ENCODE measurements around the gene ZNF784. TPM values are rescaled to one million over a fixed set of nuclear protein-coding genes. Genes with fewer than 3 reads are reported as not detected.

Gene ZNF784
- total and polyA plus RNA-seq, 2 experiments from 2014 or later, result 13.3 to 15.1 TPM

DNA sequence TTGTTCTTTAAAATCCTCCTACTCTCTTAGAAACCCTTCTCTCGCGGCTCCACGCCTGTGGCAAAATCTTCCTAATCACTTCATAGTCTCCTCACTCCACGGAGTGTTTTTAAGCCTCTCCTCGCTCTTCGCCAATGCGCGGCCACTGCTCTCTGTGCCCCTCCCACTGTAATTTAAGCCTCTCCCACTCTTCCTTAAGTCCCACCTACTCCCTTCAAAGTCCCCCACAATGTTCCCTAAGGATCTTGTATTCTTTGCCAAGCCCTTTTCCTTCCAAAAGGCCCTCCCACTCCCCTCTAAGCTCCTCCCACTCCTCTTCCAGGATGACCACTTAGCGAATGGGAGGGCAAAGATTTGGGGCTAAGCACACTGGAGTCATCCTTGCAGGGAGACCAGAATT is 26.3 kb downstream of the ZNF784 start:
- Histone ChIP-seq H3K27me3 (no peaks in the 10 kb centered on the region), H3K4me1 (ENCODE audit: low read depth) (no peaks in the 10 kb centered on the region), H3K9me3 (ENCODE audit: low read depth) (no peaks in the 10 kb centered on the region), H3K27ac (no peak overlapping the region), H3K4me3 (no peak overlapping the region), H3K36me3 (peaks cover 9% of the 10 kb centered on the region)
- no peak for DNase-seq (ENCODE audit: low read depth in 1 of 2, low spot score in 1 of 2)
- TF ChIP-seq, protein P1, sequence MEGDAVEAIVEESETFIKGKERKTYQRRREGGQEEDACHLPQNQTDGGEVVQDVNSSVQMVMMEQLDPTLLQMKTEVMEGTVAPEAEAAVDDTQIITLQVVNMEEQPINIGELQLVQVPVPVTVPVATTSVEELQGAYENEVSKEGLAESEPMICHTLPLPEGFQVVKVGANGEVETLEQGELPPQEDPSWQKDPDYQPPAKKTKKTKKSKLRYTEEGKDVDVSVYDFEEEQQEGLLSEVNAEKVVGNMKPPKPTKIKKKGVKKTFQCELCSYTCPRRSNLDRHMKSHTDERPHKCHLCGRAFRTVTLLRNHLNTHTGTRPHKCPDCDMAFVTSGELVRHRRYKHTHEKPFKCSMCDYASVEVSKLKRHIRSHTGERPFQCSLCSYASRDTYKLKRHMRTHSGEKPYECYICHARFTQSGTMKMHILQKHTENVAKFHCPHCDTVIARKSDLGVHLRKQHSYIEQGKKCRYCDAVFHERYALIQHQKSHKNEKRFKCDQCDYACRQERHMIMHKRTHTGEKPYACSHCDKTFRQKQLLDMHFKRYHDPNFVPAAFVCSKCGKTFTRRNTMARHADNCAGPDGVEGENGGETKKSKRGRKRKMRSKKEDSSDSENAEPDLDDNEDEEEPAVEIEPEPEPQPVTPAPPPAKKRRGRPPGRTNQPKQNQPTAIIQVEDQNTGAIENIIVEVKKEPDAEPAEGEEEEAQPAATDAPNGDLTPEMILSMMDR (IDR thresholded peaks at IDR 0.05; ENCODE audit: low read depth, low read length), result no peak

DNA sequence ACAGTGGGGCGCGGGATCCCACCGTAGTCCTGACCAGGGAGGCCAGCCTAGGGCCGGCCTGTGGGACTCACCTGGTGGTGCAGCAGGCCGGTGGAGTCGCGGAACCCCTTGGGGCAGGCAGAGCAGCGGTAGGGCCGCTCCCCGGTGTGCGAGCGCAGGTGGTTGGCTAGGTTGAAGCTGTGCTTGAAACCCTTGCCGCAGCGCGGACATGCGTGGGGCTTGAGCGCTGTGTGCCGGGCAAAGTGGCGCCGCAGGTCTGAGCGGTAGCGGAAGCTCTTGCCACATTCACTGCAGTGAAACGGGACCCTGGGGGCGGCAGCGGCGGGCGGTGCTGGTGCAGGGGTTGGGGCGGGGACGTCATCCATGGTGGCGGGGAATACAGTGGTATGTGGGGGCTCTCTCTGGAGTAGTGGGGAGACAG is 26.9 kb downstream of the ZNF784 start:
- no peaks in the 10 kb centered on the region for H3K4me1 ChIP-seq (ENCODE audit: low read depth)
- no peaks in the 10 kb centered on the region for H3K9me3 ChIP-seq (ENCODE audit: low read depth)
- no peak overlapping the region for H3K4me3 ChIP-seq
- TF ChIP-seq, protein P1 (IDR thresholded peaks at IDR 0.05; ENCODE audit: low read depth, low read length), result no peak
- H3K27ac ChIP-seq, result no peak overlapping the region
- no peak for DNase-seq (ENCODE audit: low read depth in 1 of 2, low spot score in 1 of 2)
- H3K27me3 ChIP-seq, result no peaks in the 10 kb centered on the region
- peaks cover 9% of the 10 kb centered on the region for H3K36me3 ChIP-seq

DNA sequence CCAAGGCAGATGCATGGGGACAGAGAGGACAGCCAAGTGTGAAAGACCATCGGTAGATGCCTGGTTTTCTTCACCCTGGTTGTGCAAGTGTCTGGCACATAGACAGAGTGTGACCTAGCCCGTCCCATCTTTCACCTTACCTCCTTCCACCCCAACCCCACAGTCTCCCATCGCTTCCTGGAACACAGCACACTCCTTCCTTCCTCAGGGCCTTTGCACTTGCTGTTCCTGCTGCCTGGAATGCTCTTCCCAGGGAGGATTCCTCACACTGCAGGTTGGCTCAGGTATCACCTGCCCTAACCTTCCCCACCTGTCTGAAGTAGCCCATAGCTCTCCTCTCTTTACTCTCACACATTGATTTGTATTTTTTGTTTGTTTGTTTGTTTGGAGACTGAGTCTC is 28.1 kb downstream of the ZNF784 start:
- H3K27ac ChIP-seq, result no peak overlapping the region
- no peaks in the 10 kb centered on the region for H3K27me3 ChIP-seq
- TF ChIP-seq, protein P1 (IDR thresholded peaks at IDR 0.05; ENCODE audit: low read depth, low read length), result no peak
- no peak for DNase-seq (ENCODE audit: low read depth in 1 of 2, low spot score in 1 of 2)
- peaks cover 9% of the 10 kb centered on the region for H3K36me3 ChIP-seq
- H3K9me3 ChIP-seq (ENCODE audit: low read depth), result no peaks in the 10 kb centered on the region
- H3K4me3 ChIP-seq, result no peak overlapping the region
- H3K4me1 ChIP-seq (ENCODE audit: low read depth), result no peaks in the 10 kb centered on the region

DNA sequence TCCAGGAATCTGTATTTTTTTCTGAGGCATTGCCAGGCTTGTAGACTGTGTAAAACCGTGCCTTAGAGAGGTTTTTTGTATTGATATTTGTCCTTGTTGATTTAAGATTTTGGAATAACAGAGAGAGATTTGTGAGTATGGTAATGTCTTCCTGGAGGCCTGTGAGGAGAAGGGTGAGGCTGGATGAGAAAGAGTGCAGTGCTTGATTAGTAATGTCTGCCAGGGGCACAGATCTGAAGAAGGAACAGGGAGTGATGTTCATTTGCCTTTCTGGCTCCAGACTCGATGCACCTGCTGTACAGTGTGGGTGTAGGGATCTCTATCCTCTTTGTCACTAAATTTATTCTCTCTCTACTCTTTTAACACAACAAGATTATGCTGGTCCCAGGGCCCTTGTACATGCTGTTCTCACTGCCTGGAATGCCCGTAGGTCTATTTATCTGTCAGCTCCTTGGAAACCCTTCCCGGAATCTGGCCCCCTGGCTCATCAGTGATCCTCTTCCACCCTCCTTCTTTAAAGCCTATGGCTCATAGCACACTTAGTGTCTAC is 29.3 kb downstream of the ZNF784 start:
- Histone ChIP-seq H3K4me1 (ENCODE audit: low read depth) (no peaks in the 10 kb centered on the region), H3K4me3 (no peak overlapping the region), H3K36me3 (peaks cover 9% of the 10 kb centered on the region), H3K27me3 (no peaks in the 10 kb centered on the region), H3K9me3 (ENCODE audit: low read depth) (no peaks in the 10 kb centered on the region), H3K27ac (no peak overlapping the region)
- TF ChIP-seq, protein P1 (IDR thresholded peaks at IDR 0.05; ENCODE audit: low read depth, low read length), result no peak
- no peak for DNase-seq (ENCODE audit: low read depth in 1 of 2, low spot score in 1 of 2)

DNA sequence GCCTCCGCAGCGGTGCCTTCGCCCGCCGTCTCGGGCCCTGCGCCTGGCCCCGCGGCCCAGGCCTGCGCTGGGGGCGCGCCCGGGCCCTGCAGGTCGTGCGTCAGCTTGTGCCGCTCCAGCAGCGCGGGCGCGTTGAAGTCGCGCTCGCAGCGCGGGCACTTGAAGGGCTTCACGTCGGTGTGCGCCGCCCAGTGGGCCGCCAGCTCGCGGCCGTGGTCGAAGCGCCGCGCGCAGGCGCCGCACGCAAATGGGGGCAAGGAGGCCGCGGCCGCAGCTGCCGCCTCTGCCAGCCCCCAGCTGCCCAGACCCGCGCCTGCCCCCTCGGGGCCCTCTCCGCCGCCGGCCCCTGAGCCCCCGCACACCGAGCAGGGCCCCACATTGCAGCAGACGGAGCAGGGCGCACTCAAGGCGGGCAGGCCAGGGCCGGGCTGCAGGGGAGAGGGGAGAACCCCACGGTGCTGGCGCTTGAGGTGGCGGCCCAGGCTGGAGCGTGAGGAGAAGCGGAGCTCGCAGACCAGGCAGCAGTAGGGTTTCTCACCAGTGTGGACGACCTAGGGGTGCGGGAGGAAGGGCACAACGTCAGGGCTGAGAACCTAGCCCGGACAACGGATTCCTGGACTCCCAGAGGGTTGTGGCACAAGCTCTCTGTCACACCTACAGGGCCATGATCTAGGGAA is 31.1 kb downstream of the ZNF784 start:
- no peak overlapping the region for H3K27ac ChIP-seq
- no peak for DNase-seq (ENCODE audit: low read depth in 1 of 2, low spot score in 1 of 2)
- H3K27me3 ChIP-seq, result no peaks in the 10 kb centered on the region
- H3K36me3 ChIP-seq, result peaks cover 9% of the 10 kb centered on the region
- H3K4me1 ChIP-seq (ENCODE audit: low read depth), result no peaks in the 10 kb centered on the region
- no peaks in the 10 kb centered on the region for H3K9me3 ChIP-seq (ENCODE audit: low read depth)
- TF ChIP-seq, protein P1 (IDR thresholded peaks at IDR 0.05; ENCODE audit: low read depth, low read length), result no peak
- H3K4me3 ChIP-seq, result no peak overlapping the region
